OCI-LY1 (cell line): ENCODE results near the gene PEX5L.

ENCODE experiments used
- H2AFZ ChIP-seq: fragments of 200-600 bp; sonication (generic), shearing (Covaris generic); 2 replicates; pipeline ENCODE4 v1.6.0; 2014; ENCODE audit warnings: antibody characterized with exemption, mild to moderate bottlenecking, low read length
- H3F3A ChIP-seq: fragments of 200-600 bp; sonication (generic), shearing (Covaris generic); 2 replicates; pipeline ENCODE4 v1.6.0; 2014; ENCODE audit warnings: mild to moderate bottlenecking, antibody characterized with exemption, low read length, moderate library complexity; ENCODE audit not compliant: insufficient read depth
- H3K27ac ChIP-seq: fragments of 200-600 bp; sonication (generic); 2 replicates; pipeline ENCODE4 v1.5.1; 2014; ENCODE audit warnings: low read length, mixed run types, mild to moderate bottlenecking, low read depth; ENCODE audit not compliant: poor library complexity, severe bottlenecking
- H3K27me3 ChIP-seq: fragments of 200-600 bp; sonication (generic); 2 replicates; pipeline ENCODE4 v1.6.0; 2014; ENCODE audit warnings: antibody characterized with exemption, mild to moderate bottlenecking, low read length, moderate library complexity; ENCODE audit not compliant: insufficient read depth
- H3K36me3 ChIP-seq: fragments of 200-600 bp; sonication (generic); 2 replicates; pipeline ENCODE4 v1.6.1; 2014; ENCODE audit warnings: mild to moderate bottlenecking, antibody characterized with exemption, low read length, moderate library complexity, mixed read lengths; ENCODE audit not compliant: insufficient read depth
- H3K4me1 ChIP-seq: fragments of 200-600 bp; sonication (generic); 2 replicates; pipeline ENCODE4 v1.5.1; 2014; ENCODE audit warnings: mild to moderate bottlenecking, low read length, moderate library complexity; ENCODE audit not compliant: insufficient read depth, severe bottlenecking
- H3K4me2 ChIP-seq: fragments of 200-600 bp; sonication (generic), shearing (Covaris generic); 2 replicates; pipeline ENCODE4 v1.6.1; 2014; ENCODE audit warnings: low read length
- H3K4me3 ChIP-seq: fragments of 200-600 bp; sonication (generic); 2 replicates; pipeline ENCODE4 v1.5.1; 2014; ENCODE audit warnings: low read length, low read depth, mild to moderate bottlenecking, mixed read lengths; ENCODE audit not compliant: poor library complexity, severe bottlenecking
- H3K79me2 ChIP-seq: fragments of 200-600 bp; shearing (Covaris generic); 2 replicates; pipeline ENCODE4 v1.6.1; 2016; ENCODE audit warnings: mixed run types, low read length, mixed read lengths; ENCODE audit not compliant: insufficient read depth
- H3K9ac ChIP-seq: fragments of 200-600 bp; sonication (generic), shearing (Covaris generic); 2 replicates; pipeline ENCODE4 v1.6.1; 2014; ENCODE audit warnings: mild to moderate bottlenecking, low read length, mixed read lengths
- H3K9me2 ChIP-seq: fragments of 200-600 bp; sonication (generic), shearing (Covaris generic); 2 replicates; pipeline ENCODE4 v1.6.1; 2014; ENCODE audit warnings: low read depth, mild to moderate bottlenecking, low read length, mixed read lengths
- H3K9me3 ChIP-seq: fragments of 200-600 bp; shearing (Covaris generic); 2 replicates; pipeline ENCODE4 v1.6.1; 2014; ENCODE audit warnings: low read length, mixed read lengths
- H4K20me1 ChIP-seq: fragments of 200-600 bp; sonication (generic), shearing (Covaris generic); 2 replicates; pipeline ENCODE4 v1.6.0; 2016; ENCODE audit warnings: mild to moderate bottlenecking, low read length; ENCODE audit not compliant: insufficient read depth
- EZH2 ChIP-seq: fragments of 200-600 bp; sonication (generic), shearing (Covaris generic); IDR thresholded peaks from 2 replicates; pipeline ENCODE4 v1.8.0; 2017; ENCODE audit warnings: borderline replicate concordance, mixed run types, mild to moderate bottlenecking, antibody characterized with exemption, low read length, moderate library complexity, mixed read lengths
- TF ChIP-seq, protein P1 (sequence below): fragments of 200-600 bp; sonication (generic), shearing (Covaris generic); IDR thresholded peaks from 2 replicates; pipeline ENCODE4 v1.5.1; 2017; ENCODE audit warnings: mild to moderate bottlenecking, antibody characterized with exemption, low read length, moderate library complexity, mixed read lengths

The PEX5L gene

DNA sequence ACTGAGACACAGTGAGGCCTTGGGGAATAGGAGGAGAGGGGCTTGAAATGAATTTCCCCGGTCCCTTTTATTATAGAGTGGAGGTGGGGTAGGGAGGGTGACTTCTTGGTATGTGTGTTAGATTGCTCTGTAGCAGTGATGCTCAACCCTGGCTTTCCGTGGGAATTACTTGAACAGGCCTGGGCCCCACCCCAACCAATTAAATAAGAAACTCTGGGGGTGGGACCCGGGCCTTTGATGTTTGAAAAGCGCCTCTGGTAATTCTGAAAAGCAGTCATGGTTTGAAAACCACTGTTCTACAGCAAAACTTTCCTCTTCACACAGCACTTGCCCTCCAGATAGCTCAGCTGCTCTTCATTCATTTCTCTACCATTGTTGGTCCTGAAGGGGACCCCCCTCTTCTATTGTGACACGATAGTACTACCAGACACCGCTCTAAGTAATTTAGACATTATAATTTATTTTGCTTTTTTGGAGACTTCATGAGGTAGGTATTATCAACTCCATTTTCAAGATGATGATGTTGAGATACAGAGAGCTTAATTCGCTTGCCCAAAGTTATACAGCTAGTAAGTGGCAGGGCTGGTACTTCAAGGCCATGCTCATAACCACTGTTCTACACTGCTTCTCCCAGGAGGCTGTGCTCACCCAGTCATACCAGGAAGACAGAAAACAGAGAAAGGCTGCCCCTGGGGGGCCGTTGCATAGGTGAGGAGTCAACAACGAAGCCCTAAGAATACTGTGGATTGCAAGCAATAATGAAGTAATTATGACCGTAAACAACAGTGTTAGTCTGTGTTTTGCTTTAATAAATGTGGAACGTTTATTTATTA is 176.2 kb downstream of the PEX5L start:
- no peaks in the 10 kb centered on the region for H4K20me1 ChIP-seq
- H3K27me3 ChIP-seq: no peaks in the 10 kb centered on the region
- H3K36me3 ChIP-seq: no peaks in the 10 kb centered on the region
- H3K4me2 ChIP-seq: no peak overlapping the region
- no peak overlapping the region for H3K9ac ChIP-seq
- H3K27ac ChIP-seq: no peak overlapping the region
- H3F3A ChIP-seq: no peaks in the 10 kb centered on the region
- no peak overlapping the region for H2AFZ ChIP-seq
- TF ChIP-seq, protein P1, sequence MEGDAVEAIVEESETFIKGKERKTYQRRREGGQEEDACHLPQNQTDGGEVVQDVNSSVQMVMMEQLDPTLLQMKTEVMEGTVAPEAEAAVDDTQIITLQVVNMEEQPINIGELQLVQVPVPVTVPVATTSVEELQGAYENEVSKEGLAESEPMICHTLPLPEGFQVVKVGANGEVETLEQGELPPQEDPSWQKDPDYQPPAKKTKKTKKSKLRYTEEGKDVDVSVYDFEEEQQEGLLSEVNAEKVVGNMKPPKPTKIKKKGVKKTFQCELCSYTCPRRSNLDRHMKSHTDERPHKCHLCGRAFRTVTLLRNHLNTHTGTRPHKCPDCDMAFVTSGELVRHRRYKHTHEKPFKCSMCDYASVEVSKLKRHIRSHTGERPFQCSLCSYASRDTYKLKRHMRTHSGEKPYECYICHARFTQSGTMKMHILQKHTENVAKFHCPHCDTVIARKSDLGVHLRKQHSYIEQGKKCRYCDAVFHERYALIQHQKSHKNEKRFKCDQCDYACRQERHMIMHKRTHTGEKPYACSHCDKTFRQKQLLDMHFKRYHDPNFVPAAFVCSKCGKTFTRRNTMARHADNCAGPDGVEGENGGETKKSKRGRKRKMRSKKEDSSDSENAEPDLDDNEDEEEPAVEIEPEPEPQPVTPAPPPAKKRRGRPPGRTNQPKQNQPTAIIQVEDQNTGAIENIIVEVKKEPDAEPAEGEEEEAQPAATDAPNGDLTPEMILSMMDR: no peak
- no peak for TF ChIP-seq EZH2
- H3K9me3 ChIP-seq: peaks cover 6% of the 10 kb centered on the region; the same call in 1 of the 2 replicates
- H3K4me1 ChIP-seq: no peaks in the 10 kb centered on the region
- H3K4me3 ChIP-seq: no peak overlapping the region
- no peaks in the 10 kb centered on the region for H3K9me2 ChIP-seq
- no peaks in the 10 kb centered on the region for H3K79me2 ChIP-seq

- Histone ChIP-seq H3F3A (no peaks in the 10 kb centered on the region), H3K27ac (peak overlapping the region; percentile 78), H3K9me2 (no peaks in the 10 kb centered on the region), H3K4me3 (no peak overlapping the region), H3K4me1 (peaks cover 27% of the 10 kb centered on the region), H4K20me1 (no peaks in the 10 kb centered on the region), H3K79me2 (no peaks in the 10 kb centered on the region), H3K36me3 (no peaks in the 10 kb centered on the region), H3K9ac (peak overlapping the region; percentile 13; the same call in 1 of the 2 replicates), H2AFZ (no peak overlapping the region), H3K27me3 (no peaks in the 10 kb centered on the region), H3K9me3 (no peaks in the 10 kb centered on the region), H3K4me2 (peak overlapping the region; percentile 50)
- no peak for TF ChIP-seq EZH2
- TF ChIP-seq, protein P1: no peak
Measured at GRCh38 chr3:179853176-179853575, 183.6 kb downstream of the PEX5L start.

GRCh38 chr3:179852142-179852905 is 184.4 kb downstream of the PEX5L start:
- no peak for TF ChIP-seq EZH2
- TF ChIP-seq, protein P1: peak; percentile 37; the same call in 1 of the 2 replicates
- Histone ChIP-seq H2AFZ (no peak overlapping the region), H3K79me2 (no peaks in the 10 kb centered on the region), H3K4me3 (no peak overlapping the region), H3K9me3 (no peaks in the 10 kb centered on the region), H3K4me2 (peak overlapping the region; percentile 50), H3K4me1 (peaks cover 27% of the 10 kb centered on the region), H3F3A (no peaks in the 10 kb centered on the region), H3K27me3 (no peaks in the 10 kb centered on the region), H3K36me3 (no peaks in the 10 kb centered on the region), H3K9ac (no peak overlapping the region), H4K20me1 (no peaks in the 10 kb centered on the region), H3K27ac (peak overlapping the region; percentile 78), H3K9me2 (no peaks in the 10 kb centered on the region)
